ENCODE measurements around the gene TMEM184B.

The TMEM184B gene

DNA sequence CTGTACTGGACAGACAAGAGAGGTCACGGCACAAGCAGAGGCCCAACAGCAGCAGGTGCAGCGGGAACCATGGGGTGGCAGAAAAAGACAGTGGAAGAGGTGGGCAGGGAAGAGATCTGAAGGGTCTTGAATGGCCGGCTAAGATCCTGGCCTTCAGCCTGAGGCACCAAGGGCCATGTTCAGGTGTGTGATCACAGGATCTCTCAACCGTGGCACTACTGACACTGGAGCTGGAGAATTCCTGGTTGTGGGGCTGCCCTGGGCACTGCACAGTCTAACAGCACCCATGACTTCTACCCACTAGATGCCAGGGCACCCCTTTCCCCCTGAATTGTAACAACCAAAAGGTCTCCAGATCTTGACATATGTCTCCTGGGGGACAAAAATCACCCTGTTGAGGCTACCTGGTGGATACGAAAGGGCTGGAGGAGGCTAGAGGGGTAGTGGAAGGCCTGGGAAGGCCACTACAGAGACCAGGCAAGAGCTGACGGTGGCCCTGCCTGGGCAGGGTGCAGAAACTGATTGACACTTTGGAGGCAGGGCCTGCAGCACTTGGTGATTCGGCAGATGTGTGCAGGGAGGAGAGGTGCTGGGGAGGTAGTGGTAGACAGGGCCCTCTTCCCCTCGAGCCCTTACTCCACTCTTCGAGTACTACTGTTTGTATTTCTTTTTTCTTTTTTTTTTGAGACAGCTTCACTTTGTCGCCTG lies 36.1 kb upstream of the TMEM184B start:
- ATAC-seq: no peak
- no peak for TF ChIP-seq ZNF8 (CRISPR knock-in tag; IDR thresholded peaks at IDR 0.05)
- TF ChIP-seq ZNF565 (CRISPR knock-in tag; conservative IDR thresholded peaks at IDR 0.05; ENCODE audit: low read depth): no peak
- TF ChIP-seq TOX (CRISPR knock-in tag; IDR thresholded peaks at IDR 0.05; ENCODE audit: borderline replicate concordance): no peak
- no peak for TF ChIP-seq ISL1 (CRISPR knock-in tag; IDR thresholded peaks at IDR 0.05)
- no peak for TF ChIP-seq ZFP3 (CRISPR knock-in tag; IDR thresholded peaks at IDR 0.05)
- no peak for TF ChIP-seq CSDC2 (CRISPR knock-in tag; IDR thresholded peaks at IDR 0.05)
- TF ChIP-seq ZC3H10 (CRISPR knock-in tag; IDR thresholded peaks at IDR 0.05): no peak
- TF ChIP-seq, protein P1, sequence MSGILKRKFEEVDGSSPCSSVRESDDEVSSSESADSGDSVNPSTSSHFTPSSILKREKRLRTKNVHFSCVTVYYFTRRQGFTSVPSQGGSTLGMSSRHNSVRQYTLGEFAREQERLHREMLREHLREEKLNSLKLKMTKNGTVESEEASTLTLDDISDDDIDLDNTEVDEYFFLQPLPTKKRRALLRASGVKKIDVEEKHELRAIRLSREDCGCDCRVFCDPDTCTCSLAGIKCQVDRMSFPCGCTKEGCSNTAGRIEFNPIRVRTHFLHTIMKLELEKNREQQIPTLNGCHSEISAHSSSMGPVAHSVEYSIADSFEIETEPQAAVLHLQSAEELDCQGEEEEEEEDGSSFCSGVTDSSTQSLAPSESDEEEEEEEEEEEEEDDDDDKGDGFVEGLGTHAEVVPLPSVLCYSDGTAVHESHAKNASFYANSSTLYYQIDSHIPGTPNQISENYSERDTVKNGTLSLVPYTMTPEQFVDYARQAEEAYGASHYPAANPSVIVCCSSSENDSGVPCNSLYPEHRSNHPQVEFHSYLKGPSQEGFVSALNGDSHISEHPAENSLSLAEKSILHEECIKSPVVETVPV (CRISPR knock-in tag; IDR thresholded peaks at IDR 0.05): no peak
- no peak for TF ChIP-seq OSR1 (CRISPR knock-in tag; IDR thresholded peaks at IDR 0.05)
- TF ChIP-seq BACH2 (CRISPR knock-in tag; IDR thresholded peaks at IDR 0.05; ENCODE audit: borderline replicate concordance): no peak
- TF ChIP-seq, protein P2, sequence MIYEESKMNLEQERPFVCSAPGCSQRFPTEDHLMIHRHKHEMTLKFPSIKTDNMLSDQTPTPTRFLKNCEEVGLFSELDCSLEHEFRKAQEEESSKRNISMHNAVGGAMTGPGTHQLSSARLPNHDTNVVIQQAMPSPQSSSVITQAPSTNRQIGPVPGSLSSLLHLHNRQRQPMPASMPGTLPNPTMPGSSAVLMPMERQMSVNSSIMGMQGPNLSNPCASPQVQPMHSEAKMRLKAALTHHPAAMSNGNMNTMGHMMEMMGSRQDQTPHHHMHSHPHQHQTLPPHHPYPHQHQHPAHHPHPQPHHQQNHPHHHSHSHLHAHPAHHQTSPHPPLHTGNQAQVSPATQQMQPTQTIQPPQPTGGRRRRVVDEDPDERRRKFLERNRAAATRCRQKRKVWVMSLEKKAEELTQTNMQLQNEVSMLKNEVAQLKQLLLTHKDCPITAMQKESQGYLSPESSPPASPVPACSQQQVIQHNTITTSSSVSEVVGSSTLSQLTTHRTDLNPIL (CRISPR knock-in tag; IDR thresholded peaks at IDR 0.05; ENCODE audit: low read depth): no peak
- TF ChIP-seq ZFP30 (CRISPR knock-in tag; IDR thresholded peaks at IDR 0.05): no peak
- TF ChIP-seq ESRRG (CRISPR knock-in tag; IDR thresholded peaks at IDR 0.05): no peak
- no peak for TF ChIP-seq GLIS3 (CRISPR knock-in tag; IDR thresholded peaks at IDR 0.05)
- TF ChIP-seq, protein P3, sequence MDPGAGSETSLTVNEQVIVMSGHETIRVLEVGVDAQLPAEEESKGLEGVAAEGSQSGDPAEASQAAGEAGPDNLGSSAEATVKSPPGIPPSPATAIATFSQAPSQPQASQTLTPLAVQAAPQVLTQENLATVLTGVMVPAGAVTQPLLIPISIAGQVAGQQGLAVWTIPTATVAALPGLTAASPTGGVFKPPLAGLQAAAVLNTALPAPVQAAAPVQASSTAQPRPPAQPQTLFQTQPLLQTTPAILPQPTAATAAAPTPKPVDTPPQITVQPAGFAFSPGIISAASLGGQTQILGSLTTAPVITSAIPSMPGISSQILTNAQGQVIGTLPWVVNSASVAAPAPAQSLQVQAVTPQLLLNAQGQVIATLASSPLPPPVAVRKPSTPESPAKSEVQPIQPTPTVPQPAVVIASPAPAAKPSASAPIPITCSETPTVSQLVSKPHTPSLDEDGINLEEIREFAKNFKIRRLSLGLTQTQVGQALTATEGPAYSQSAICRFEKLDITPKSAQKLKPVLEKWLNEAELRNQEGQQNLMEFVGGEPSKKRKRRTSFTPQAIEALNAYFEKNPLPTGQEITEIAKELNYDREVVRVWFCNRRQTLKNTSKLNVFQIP (CRISPR knock-in tag; IDR thresholded peaks at IDR 0.05; ENCODE audit: borderline replicate concordance, low read depth): no peak
- no peak for TF ChIP-seq SNAI2 (CRISPR knock-in tag; IDR thresholded peaks at IDR 0.05)
- TF ChIP-seq PPARA (CRISPR knock-in tag; IDR thresholded peaks at IDR 0.05; ENCODE audit: borderline replicate concordance): no peak

DNA sequence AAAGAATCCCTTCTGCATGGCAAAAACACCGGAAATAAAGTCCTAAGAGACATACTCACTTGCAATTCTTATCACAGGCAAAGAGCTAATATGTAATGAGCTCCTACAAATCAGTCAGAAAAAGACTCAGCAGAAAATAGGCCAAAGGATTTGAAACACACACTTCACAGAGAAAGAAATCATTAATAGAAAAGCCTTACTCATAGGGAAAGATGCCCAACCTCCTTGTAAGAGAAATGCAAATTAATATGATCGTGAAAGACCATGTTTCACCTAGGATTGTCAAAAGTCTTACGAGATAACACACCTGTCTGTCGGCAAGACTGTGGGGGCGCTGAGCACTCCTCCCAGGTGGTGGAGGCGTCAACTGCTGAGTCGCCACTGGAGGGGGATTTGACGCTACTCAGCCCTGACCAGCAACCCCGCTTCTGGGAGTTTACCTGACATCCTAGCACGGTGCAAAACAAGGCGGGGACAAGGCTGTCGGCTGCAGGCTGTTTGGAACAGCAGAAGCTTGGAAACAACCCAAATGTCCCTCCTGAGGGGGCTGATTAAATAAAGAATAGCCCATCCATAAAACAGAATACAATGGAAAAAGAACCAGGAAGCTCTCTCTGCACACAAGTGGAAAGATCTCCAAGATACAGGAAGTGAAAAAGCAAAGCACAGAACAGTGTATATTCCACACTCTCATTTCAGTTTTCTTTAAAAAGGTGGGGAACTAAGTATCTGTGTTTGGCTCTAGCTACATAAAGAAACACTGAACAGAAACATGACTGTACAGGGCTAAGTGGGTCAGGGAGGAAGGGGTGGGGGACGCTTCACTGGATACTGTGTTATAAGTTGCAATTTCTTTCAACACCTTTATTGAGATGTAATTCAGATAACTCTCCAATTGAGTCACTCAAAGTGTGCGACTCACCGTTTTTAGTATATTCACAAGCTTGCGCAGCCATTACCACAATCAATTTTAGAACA lies 33.0 kb upstream of the TMEM184B start:
- TF ChIP-seq ISL1 (CRISPR knock-in tag; IDR thresholded peaks at IDR 0.05): no peak
- TF ChIP-seq SNAI2 (CRISPR knock-in tag; IDR thresholded peaks at IDR 0.05): no peak
- TF ChIP-seq, protein P4, sequence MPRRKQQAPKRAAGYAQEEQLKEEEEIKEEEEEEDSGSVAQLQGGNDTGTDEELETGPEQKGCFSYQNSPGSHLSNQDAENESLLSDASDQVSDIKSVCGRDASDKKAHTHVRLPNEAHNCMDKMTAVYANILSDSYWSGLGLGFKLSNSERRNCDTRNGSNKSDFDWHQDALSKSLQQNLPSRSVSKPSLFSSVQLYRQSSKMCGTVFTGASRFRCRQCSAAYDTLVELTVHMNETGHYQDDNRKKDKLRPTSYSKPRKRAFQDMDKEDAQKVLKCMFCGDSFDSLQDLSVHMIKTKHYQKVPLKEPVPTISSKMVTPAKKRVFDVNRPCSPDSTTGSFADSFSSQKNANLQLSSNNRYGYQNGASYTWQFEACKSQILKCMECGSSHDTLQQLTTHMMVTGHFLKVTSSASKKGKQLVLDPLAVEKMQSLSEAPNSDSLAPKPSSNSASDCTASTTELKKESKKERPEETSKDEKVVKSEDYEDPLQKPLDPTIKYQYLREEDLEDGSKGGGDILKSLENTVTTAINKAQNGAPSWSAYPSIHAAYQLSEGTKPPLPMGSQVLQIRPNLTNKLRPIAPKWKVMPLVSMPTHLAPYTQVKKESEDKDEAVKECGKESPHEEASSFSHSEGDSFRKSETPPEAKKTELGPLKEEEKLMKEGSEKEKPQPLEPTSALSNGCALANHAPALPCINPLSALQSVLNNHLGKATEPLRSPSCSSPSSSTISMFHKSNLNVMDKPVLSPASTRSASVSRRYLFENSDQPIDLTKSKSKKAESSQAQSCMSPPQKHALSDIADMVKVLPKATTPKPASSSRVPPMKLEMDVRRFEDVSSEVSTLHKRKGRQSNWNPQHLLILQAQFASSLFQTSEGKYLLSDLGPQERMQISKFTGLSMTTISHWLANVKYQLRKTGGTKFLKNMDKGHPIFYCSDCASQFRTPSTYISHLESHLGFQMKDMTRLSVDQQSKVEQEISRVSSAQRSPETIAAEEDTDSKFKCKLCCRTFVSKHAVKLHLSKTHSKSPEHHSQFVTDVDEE (CRISPR knock-in tag; IDR thresholded peaks at IDR 0.05): no peak
- TF ChIP-seq, protein P3 (CRISPR knock-in tag; IDR thresholded peaks at IDR 0.05; ENCODE audit: borderline replicate concordance, low read depth): no peak
- TF ChIP-seq OSR1 (CRISPR knock-in tag; IDR thresholded peaks at IDR 0.05): no peak
- no peak for TF ChIP-seq TCF4 (CRISPR knock-in tag; IDR thresholded peaks at IDR 0.05; ENCODE audit: borderline replicate concordance)
- TF ChIP-seq ZFP3 (CRISPR knock-in tag; IDR thresholded peaks at IDR 0.05): no peak
- TF ChIP-seq RARB (CRISPR knock-in tag; IDR thresholded peaks at IDR 0.05): no peak
- no peak for TF ChIP-seq BACH2 (CRISPR knock-in tag; IDR thresholded peaks at IDR 0.05; ENCODE audit: borderline replicate concordance)
- TF ChIP-seq ARNTL (CRISPR knock-in tag; IDR thresholded peaks at IDR 0.05; ENCODE audit: borderline replicate concordance, low read depth): no peak
- no peak for TF ChIP-seq CSDC2 (CRISPR knock-in tag; IDR thresholded peaks at IDR 0.05)
- TF ChIP-seq ZFP30 (CRISPR knock-in tag; IDR thresholded peaks at IDR 0.05): no peak
- TF ChIP-seq ZNF70 (CRISPR knock-in tag; IDR thresholded peaks at IDR 0.05): no peak
- TF ChIP-seq, protein P5, sequence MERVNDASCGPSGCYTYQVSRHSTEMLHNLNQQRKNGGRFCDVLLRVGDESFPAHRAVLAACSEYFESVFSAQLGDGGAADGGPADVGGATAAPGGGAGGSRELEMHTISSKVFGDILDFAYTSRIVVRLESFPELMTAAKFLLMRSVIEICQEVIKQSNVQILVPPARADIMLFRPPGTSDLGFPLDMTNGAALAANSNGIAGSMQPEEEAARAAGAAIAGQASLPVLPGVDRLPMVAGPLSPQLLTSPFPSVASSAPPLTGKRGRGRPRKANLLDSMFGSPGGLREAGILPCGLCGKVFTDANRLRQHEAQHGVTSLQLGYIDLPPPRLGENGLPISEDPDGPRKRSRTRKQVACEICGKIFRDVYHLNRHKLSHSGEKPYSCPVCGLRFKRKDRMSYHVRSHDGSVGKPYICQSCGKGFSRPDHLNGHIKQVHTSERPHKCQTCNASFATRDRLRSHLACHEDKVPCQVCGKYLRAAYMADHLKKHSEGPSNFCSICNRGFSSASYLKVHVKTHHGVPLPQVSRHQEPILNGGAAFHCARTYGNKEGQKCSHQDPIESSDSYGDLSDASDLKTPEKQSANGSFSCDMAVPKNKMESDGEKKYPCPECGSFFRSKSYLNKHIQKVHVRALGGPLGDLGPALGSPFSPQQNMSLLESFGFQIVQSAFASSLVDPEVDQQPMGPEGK (CRISPR knock-in tag; IDR thresholded peaks at IDR 0.05; ENCODE audit: borderline replicate concordance): no peak
- TF ChIP-seq, protein P1 (CRISPR knock-in tag; IDR thresholded peaks at IDR 0.05): no peak
- TF ChIP-seq, protein P2 (CRISPR knock-in tag; IDR thresholded peaks at IDR 0.05; ENCODE audit: low read depth): no peak
- ATAC-seq: no peak
